Measurements from ENCODE around the gene PDSS2. TPM values are rescaled to one million over a fixed set of nuclear protein-coding genes. Genes with fewer than 3 reads are reported as not detected.

PDSS2 gene
- total and polyA plus RNA-seq, 11 donors: 7.2 to 24.4 (median 14.4) TPM

DNA sequence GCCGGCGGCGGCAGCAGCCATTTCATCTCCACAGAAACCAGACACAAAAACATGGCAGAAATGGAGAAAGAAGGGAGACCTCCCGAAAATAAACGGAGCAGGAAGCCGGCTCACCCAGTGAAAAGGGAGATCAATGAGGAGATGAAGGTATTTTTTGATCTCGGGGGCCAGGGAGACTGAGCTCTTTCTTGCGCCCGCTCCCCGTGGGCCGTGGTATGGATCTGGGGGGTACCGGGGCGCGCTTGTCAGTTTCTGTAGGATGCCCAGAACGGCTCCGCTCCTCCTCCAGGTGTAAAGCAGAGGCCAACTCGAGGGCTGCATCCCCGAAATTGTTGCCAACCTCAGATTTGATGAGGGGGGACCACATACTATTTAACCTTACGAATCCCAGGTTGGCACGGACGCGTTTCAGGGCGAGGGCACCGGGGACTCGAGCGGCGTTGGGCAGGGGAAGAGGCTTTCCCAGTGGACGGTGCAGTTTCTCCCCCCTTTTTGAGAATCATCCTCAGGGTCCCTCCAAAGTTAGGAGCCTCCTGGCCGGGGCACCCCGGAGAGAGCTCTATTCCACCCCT is 31.3 kb upstream of the PDSS2 start:
- ATAC-seq: no peak
- Histone ChIP-seq H3K4me1 (peaks cover 0 to 57% (median 25%) of the 10 kb centered on the region in 12 donors), H3K9me3 (no peaks in the 10 kb centered on the region), H3K4me3 (peak overlapping the region; percentile 58 to 96 (median 82)), H3K27me3 (peaks cover 0 to 45% (median 0%) of the 10 kb centered on the region in 9 donors), H3K27ac (peak overlapping the region; percentile 48 to 90 (median 82)), H3K36me3 (no peaks in the 10 kb centered on the region)
- intact Hi-C loops (cut with DNase I): loop anchor here (2.0 to 10.0 kb wide), 10 partner anchors 32 to 184 kb away; partner anchors contain the start of gene PDSS2 (in 1 of the 10)
- TF ChIP-seq CTCF (IDR thresholded peaks at IDR 0.05) (no peak), POLR2A (IDR thresholded peaks at IDR 0.05) (no peak)
- peak in 4 of 5 donors; percentile 17 to 61 (median 27) for DNase-seq
- WGBS, 4 donors: 0 to 1% (median 1%) methylated on average over 25 to 30 of the region's 30 CpGs

DNA sequence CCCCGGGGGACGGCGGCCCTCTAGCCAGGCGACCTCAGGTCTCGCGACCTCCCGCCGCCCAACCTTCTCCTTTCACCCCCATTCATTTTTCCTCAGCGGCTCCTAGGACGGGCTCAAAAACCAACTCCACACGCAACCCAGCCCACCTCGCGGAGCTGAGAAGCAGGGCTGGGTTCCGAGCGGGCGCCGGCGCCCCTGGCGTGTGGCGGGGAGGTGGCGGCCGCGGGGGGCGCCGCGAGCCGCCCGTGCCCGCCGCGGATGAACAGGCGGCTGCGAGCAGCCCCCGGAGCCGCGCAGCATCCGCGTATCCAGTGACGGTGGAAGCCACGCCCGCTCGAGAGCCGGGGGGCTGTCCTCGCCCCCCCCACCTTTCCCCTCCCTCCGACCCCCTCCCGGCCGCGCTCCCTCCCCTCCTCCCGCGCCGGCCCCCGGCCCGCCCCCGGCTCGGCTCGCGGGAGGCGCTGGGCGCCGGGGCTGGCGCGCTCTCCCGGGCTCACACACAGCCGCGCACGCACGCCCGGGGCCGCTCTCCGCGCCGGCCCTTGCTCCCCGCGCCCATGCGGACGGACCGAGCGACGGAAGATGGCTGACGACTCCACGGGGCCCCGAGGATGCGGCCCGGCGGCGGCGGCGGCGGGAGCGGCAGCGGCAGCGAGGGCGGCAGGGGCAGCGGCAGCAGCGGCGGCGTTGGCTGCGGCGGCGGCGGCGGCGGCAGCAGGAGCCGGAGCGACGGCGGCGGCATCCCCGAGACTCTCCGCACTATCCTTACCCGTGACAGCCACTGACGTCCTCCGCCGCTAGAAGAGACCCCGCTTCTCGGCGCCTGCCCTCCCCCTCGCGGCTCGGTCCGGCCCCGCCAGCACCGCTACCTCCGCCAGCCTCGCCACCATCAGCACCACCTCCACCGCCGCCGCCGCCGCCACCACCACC is 30.5 kb upstream of the PDSS2 start, which contains the start of gene SOBP:
TSS of gene SOBP (plus strand) at position 482 of the 930 bp plus-strand sequence. CDS start 500 bp downstream, outside the sequence.
- H3K27me3 ChIP-seq: peaks cover 0 to 45% (median 0%) of the 10 kb centered on the region in 9 donors
- H3K36me3 ChIP-seq: no peaks in the 10 kb centered on the region
- H3K9me3 ChIP-seq: no peaks in the 10 kb centered on the region
- WGBS, 4 donors: 0 to 1% (median 0%) methylated on average over 28 to 130 of the region's 130 CpGs
- peak; percentile 81 to 85 (median 83) for DNase-seq
- intact Hi-C loops (cut with DNase I): loop anchor here (1.0 to 10.0 kb wide), 11 partner anchors 31 to 185 kb away; partner anchors contain the start of gene PDSS2 (in 3 of the 10)
- H3K4me1 ChIP-seq: peaks cover 0 to 50% (median 20%) of the 10 kb centered on the region in 12 donors
- peak within 1 kb of the TSS; percentile 48 to 90 (median 82) for H3K27ac ChIP-seq
- H3K4me3 ChIP-seq: peak within 1 kb of the TSS; percentile 65 to 96 (median 82)
- TF ChIP-seq CTCF (IDR thresholded peaks at IDR 0.05) (peak in 4 of 12 donors; percentile 20 to 38 (median 30)), POLR2A (IDR thresholded peaks at IDR 0.05) (no peak)
- peak in 3 of 4 donors; percentile 60 to 73 (median 61) for ATAC-seq

DNA sequence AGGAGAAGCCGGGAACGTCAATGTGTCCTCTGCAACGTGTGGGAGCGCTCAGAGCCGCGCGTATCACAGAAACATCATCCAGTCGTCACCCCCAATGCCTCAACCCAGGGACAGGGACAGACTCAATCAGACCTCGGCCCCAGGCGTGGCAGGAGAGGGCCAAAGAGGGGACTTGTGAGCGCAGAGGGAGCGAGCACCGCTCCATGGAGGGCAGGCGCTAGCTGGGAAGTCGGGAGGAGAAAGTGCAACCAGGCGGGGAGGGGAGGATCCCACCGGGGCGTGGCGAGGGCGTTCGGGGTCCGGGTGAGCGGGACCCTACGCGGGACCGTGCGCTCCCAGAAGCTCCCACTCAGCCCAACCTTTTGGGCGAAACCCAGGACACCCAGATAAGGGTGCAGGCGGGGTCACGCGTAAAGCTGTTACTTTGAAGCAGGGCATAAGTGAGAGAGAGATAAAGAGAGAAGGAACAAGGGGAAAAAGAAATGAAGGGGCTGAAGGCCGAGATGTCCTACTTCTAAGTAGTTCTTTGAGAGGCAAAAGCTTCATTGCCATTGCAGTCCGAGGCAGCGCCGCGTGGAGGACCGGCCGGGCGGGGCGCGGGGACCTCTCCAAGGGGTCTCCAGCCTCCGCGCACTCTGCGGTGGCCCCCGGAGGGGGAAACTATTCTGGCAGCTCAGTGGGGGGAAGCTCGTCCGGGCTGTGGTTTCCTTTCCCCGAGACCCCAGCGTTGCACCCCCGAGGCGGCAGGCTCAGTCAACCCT is 29.7 kb upstream of the PDSS2 start:
- DNase-seq: peak; percentile 56 to 81 (median 60)
- Histone ChIP-seq H3K4me3 (peak overlapping the region; percentile 60 to 96 (median 82)), H3K4me1 (peaks cover 0 to 41% (median 14%) of the 10 kb centered on the region in 12 donors), H3K27me3 (peaks cover 0 to 45% (median 0%) of the 10 kb centered on the region in 9 donors), H3K9me3 (no peaks in the 10 kb centered on the region), H3K36me3 (no peaks in the 10 kb centered on the region), H3K27ac (peak overlapping the region in 11 of 12 donors; percentile 63 to 90 (median 80))
- intact Hi-C loops (cut with DNase I): loop anchor here in 3 of 10 donors (1.0 to 10.0 kb wide), 3 partner anchors 30 to 166 kb away; partner anchors contain the start of gene PDSS2 (in 2 of the 3)
- TF ChIP-seq POLR2A (IDR thresholded peaks at IDR 0.05) (no peak), CTCF (IDR thresholded peaks at IDR 0.05) (peak in 1 of 12 donors; percentile 7)
- WGBS, 4 donors: 0 to 1% (median 0%) methylated on average over 45 to 51 of the region's 51 CpGs
- ATAC-seq: peak in 3 of 4 donors; percentile 30 to 52 (median 35)

Data from heart left ventricle (tissue), 16 donors.